Activated T-cell treated with anti-CD3 and anti-CD28 coated beads, Interleukin-2, amount 50 U/mL, for 48 hours (primary cell): ENCODE data around the gene SLC25A39.

Experiments used
- DNase-seq, 2 experiments: peaks; one replicate each; pipeline ENCODE4 v3.0.0-alpha.2; 2020

Gene SLC25A39

GRCh38 chr17:44272321-44272951, 52.2 kb downstream of the SLC25A39 start:
- no peak for DNase-seq
